ENCODE data around the gene TTC7B.

- no peak for TF ChIP-seq CTCF (IDR thresholded peaks at IDR 0.05 in 2 of 3, conservative IDR thresholded peaks at IDR 0.05 in 1 of 3; ENCODE audit: borderline replicate concordance in 1 of 3, insufficient read depth in 1 of 3, low read depth in 2 of 3, low read length in 2 of 3)
- no peak for TF ChIP-seq EZH2 (IDR thresholded peaks at IDR 0.05)
- no peak for TF ChIP-seq SP1 (IDR thresholded peaks at IDR 0.05; ENCODE audit: low read depth)
- no peak for TF ChIP-seq YY1 (IDR thresholded peaks at IDR 0.05; ENCODE audit: extremely low read depth, insufficient replicate concordance, low read depth, low read length)
- TF ChIP-seq MAX (IDR thresholded peaks at IDR 0.05) = no peak
- TF ChIP-seq TCF7L2 (IDR thresholded peaks at IDR 0.05; ENCODE audit: borderline replicate concordance, extremely low read depth, insufficient read depth, insufficient read length) = no peak
- TF ChIP-seq SRF (IDR thresholded peaks at IDR 0.05; ENCODE audit: low read depth) = no peak
Measured at GRCh38 chr14:90782892-90783291, 33.3 kb downstream of the TTC7B start.
